Psoas muscle (tissue), 8 donors: ENCODE results near the gene PRRT1B. TPM values are rescaled to one million over a fixed set of nuclear protein-coding genes. Genes with fewer than 3 reads are reported as not detected.

Source experiments
- ATAC-seq, 4 donors: fragments of 200-7000 bp; cut with Tn5 transposase; one replicate each; pipeline ENCODE4 v1.9.1; 2020; ENCODE audit warnings: moderate library complexity in 3 of 4, mild to moderate bottlenecking in 2 of 4
- DNase-seq, 2 donors: peaks; one replicate each; pipeline ENCODE4 v3.0.0-alpha.2; 2020
- H3K27ac ChIP-seq: fragments of 200-600 bp; one replicate; pipeline ENCODE4 v1.8.0; 2022
- H3K27me3 ChIP-seq, 3 donors: fragments of 200-600 bp in 1 of 3; one replicate each; pipeline versions ENCODE4 v1.6.1 to v1.8.0; 2013 to 2022; ENCODE audit warnings: low read length in 2 of 3, mild to moderate bottlenecking in 2 of 3, moderate library complexity in 1 of 3; ENCODE audit not compliant: insufficient read depth in 3 of 3
- H3K36me3 ChIP-seq, 2 donors: fragments of 200-600 bp in 1 of 2; one replicate each; pipeline versions ENCODE4 v1.6.1 to v1.8.0; 2013 to 2022; ENCODE audit warnings: low read depth in 1 of 2, mild to moderate bottlenecking in 1 of 2, moderate library complexity in 1 of 2; ENCODE audit not compliant: insufficient read depth in 1 of 2
- H3K4me1 ChIP-seq: fragments of 200-600 bp; one replicate; pipeline ENCODE4 v1.8.0; 2022
- H3K4me3 ChIP-seq: fragments of 200-600 bp; one replicate; pipeline ENCODE4 v1.8.0; 2022; ENCODE audit warnings: mild to moderate bottlenecking
- H3K9me3 ChIP-seq: fragments of 200-600 bp; one replicate; pipeline ENCODE4 v1.8.0; 2022
- CTCF ChIP-seq: fragments of 200-600 bp; IDR thresholded peaks from one replicate; pipeline ENCODE4 v1.8.0; 2022; ENCODE audit warnings: antibody characterized with exemption
- WGBS, 3 donors: extraction: QIAGEN DNeasy Blood & Tissue Kit; methylation state at CpG; one replicate each; pipeline versions ENCODE4 v1.1.6 to v1.1.7; 2013; 5-methylcytosine and 5-hydroxymethylcytosine counted together
- intact Hi-C, 2 donors: fragments of 100-400 bp; cut with DNase I; formaldehyde crosslinking; loops; one replicate each; pipeline versions ENCODE4 v1.11.0 to v1.14.2; 2022
- polyA plus RNA-seq, 3 donors: library from polyadenylated mRNA; stranded (reverse); fragments of 200-250 nt; gene quantifications; one replicate each; pipeline ENCODE4 v1.2.3, GENCODE V29; 2013
- total RNA-seq, 4 donors: library from RNA; stranded (reverse); fragmentation: NEBNext Ultra II Directional in 2 of 4; extraction: Animal tissue kit (Norgen Biotek cat#: 25700) in 2 of 4; gene quantifications; one replicate each; pipeline versions ENCODE4 v1.2.1 to v1.2.4, GENCODE V29; 2021 to 2023
- donor health status: healthy with polysubstance abuse.
- donor health status: DM: no; HTN: no; CAD: no; lungs with moderate emphysema.
- donor health status: Bipolar disorder and iron deficiency.
- donor health status: healthy.
- donor health status: DM: yes; HTN: yes; CAD: no.
- donor health status: DM: no; HTN: no; CAD: no.
- donor health status: DM: no; HTN: no; CAD: no.
- donor health status: DM: yes; HTN: yes; CAD: no.

Gene PRRT1B
- total and polyA plus RNA-seq, 7 donors: not detected

GRCh38 chr9:131528886-131529505, 16.3 kb upstream of the PRRT1B start:
- Histone ChIP-seq H3K4me1 (peaks cover 12% of the 10 kb centered on the region), H3K9me3 (no peaks in the 10 kb centered on the region), H3K36me3 (peaks cover 2 to 62% of the 10 kb centered on the region in 2 donors), H3K4me3 (no peak overlapping the region), H3K27me3 (no peaks in the 10 kb centered on the region), H3K27ac (no peak overlapping the region)
- ATAC-seq (no peak), DNase-seq (no peak)
- no peak for TF ChIP-seq CTCF
- WGBS, 3 donors: 96% methylated on average over 35 of the region's 35 CpGs
- intact Hi-C loops: no loop called here

DNA sequence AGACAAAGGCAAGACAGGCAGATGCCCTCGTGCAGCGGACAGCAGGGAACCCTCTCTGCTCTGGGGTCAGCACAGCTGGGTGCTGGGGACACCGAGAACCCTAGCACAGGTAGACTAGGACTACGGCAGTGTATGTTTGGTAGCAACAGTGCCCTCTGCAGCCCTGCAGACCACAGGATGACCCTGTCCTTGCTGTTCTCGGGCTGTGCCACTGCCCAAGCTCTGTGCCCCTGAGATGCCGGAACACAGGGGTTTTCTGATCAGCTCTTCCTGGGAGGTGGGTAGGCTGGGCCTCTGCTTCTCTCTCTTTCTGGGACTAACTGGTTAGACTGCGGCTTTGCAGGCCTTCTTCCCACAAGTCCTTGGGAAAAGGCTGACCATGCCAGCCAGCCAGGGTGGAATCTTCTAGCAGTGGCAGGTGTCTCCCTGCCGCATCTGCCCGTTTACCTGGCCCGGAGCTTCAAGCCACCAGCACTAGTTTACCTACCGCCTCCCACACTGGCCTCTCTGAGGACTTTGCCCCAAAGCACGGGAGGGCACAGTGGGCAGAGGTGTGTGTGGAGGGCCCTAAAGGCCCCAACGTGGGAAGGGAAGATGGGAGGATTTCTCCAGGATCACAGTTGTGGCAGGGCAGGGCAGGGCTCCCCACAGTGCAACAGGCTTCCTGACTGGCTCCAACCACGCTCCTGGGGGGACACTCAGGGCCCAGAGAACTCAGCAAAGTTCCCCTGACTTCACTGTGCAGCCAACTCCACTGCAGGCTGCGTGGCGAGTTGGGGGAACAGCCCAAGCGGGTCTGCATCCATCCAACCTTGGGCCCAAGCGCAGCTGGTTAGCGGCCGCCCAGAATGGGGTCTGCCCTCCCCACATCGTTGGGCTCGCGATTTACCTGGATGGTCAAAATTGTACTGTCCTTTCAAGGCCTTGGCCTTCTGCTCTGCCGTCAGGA, 15.5 kb upstream of the PRRT1B start:
- DNase-seq: no peak
- H3K27me3 ChIP-seq: no peaks in the 10 kb centered on the region
- peak overlapping the region; percentile 98 for H3K4me3 ChIP-seq
- H3K27ac ChIP-seq: peak overlapping the region; percentile 85
- peaks cover 12% of the 10 kb centered on the region for H3K4me1 ChIP-seq
- no peak for TF ChIP-seq CTCF
- 61 to 69% (median 63%) methylated on average over 24 of the region's 24 CpGs for WGBS, 3 donors
- intact Hi-C loops: no loop called here
- peaks cover 0 to 53% of the 10 kb centered on the region in 2 donors for H3K36me3 ChIP-seq
- no peak for ATAC-seq
- H3K9me3 ChIP-seq: no peaks in the 10 kb centered on the region

DNA sequence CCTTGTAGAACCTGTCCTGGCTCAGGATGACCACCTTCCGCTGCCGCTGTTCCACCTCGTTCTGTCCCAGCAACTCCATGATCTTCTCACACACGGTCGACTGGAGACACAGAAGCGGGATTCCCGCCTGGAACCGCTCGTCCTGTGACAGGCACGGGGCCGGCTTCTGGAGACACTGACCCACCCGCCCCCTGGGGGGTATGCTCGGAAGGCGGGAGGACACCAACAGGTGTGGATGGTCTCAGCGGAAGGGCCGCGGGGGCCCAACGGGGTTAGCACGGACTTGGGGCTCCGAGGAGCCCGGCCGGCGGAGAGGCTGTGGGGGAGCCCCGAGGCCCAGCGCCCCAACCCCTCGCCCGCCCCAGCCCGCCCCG, 14.8 kb upstream of the PRRT1B start:
- TF ChIP-seq CTCF: no peak
- peaks cover 12% of the 10 kb centered on the region for H3K4me1 ChIP-seq
- no peaks in the 10 kb centered on the region for H3K27me3 ChIP-seq
- H3K4me3 ChIP-seq: peak overlapping the region; percentile 98
- peak overlapping the region; percentile 85 for H3K27ac ChIP-seq
- intact Hi-C loops: no loop called here
- H3K9me3 ChIP-seq: no peaks in the 10 kb centered on the region
- ATAC-seq (peak in 3 of 4 donors; percentile 12 to 21 (median 17)), DNase-seq (peak; percentile 32 to 68)
- 3 to 4% (median 4%) methylated on average over 18 to 29 of the region's 29 CpGs for WGBS, 3 donors
- peaks cover 0 to 46% of the 10 kb centered on the region in 2 donors for H3K36me3 ChIP-seq

- peaks cover 12% of the 10 kb centered on the region for H3K4me1 ChIP-seq
- H3K4me3 ChIP-seq: peak within 1 kb of the TSS; percentile 98
- H3K27ac ChIP-seq: peak within 1 kb of the TSS; percentile 85
- ATAC-seq (peak; percentile 97 to 98 (median 97)), DNase-seq (peak; percentile 85 to 91)
- peaks cover 0 to 41% of the 10 kb centered on the region in 2 donors for H3K36me3 ChIP-seq
- no peak for TF ChIP-seq CTCF
- WGBS, 3 donors: 2 to 8% (median 6%) methylated on average over 23 to 103 of the region's 103 CpGs
- no peaks in the 10 kb centered on the region for H3K9me3 ChIP-seq
- intact Hi-C loops: no loop called here
- H3K27me3 ChIP-seq: no peaks in the 10 kb centered on the region
Observed at GRCh38 chr9:131530920-131531832, 14.1 kb upstream of the PRRT1B start, which contains the start of gene UCK1. TSS of gene UCK1 (minus strand) at chr9:131531263. CDS start at chr9:131531174, 89 bp downstream.
